Tibial nerve (tissue), 4 donors: ENCODE measurements around the gene PTPRR. TPM values are rescaled to one million over a fixed set of nuclear protein-coding genes. Genes with fewer than 3 reads are reported as not detected.

Experiments used
- DNase-seq, 2 donors: peaks; one replicate each; pipeline ENCODE4 v3.0.0-alpha.2; 2019; ENCODE audit warnings: low spot score in 2 of 2
- H3K27ac ChIP-seq, 4 donors: fragments of 200-600 bp; sonication (generic) in 3 of 4; one replicate each; pipeline ENCODE4 v1.5.1; 2017 to 2019; ENCODE audit warnings: mild to moderate bottlenecking in 1 of 4
- H3K27me3 ChIP-seq, 2 donors: fragments of 200-600 bp; sonication (generic) in 1 of 2; one replicate each; pipeline versions ENCODE4 v1.5.1 to v1.6.0; 2017 to 2019
- H3K36me3 ChIP-seq, 3 donors: fragments of 200-600 bp; sonication (generic); one replicate each; pipeline ENCODE4 v1.5.1; 2018 to 2019
- H3K4me1 ChIP-seq, 4 donors: fragments of 200-600 bp; sonication (generic) in 3 of 4; one replicate each; pipeline ENCODE4 v1.5.1; 2017 to 2019
- H3K4me3 ChIP-seq, 4 donors: fragments of 200-600 bp; sonication (generic) in 3 of 4; one replicate each; pipeline ENCODE4 v1.5.1; 2017 to 2019; ENCODE audit warnings: mild to moderate bottlenecking in 1 of 4, moderate library complexity in 1 of 4
- H3K9me3 ChIP-seq, 4 donors: fragments of 200-600 bp; sonication (generic) in 3 of 4; one replicate each; pipeline ENCODE4 v1.5.1; 2017 to 2019
- CTCF ChIP-seq, 5 experiments: fragments of 200-600 bp in 3 of 5; fragments of 450-650 bp in 2 of 5; sonication (generic) in 3 of 5; IDR thresholded peaks; one replicate each; pipeline ENCODE4 v1.5.1; 2016 to 2019; ENCODE audit warnings: antibody characterized with exemption in 5 of 5, mild to moderate bottlenecking in 3 of 5, moderate library complexity in 2 of 5
- EP300 ChIP-seq, 2 donors: sonication (generic); formaldehyde crosslinking; IDR thresholded peaks; one replicate each; pipeline ENCODE4 v1.6.1; 2017; ENCODE audit warnings: antibody characterized with exemption in 2 of 2, mild to moderate bottlenecking in 1 of 2
- POLR2A ChIP-seq, 2 donors: fragments of 450-650 bp; IDR thresholded peaks; one replicate each; pipeline ENCODE4 v1.6.1; 2017; ENCODE audit warnings: antibody characterized with exemption in 2 of 2, mild to moderate bottlenecking in 2 of 2, moderate library complexity in 2 of 2
- WGBS, 2 donors: methylation state at CpG; one replicate each; pipeline ENCODE4 v1.1.5; 2018; 5-methylcytosine and 5-hydroxymethylcytosine counted together
- total RNA-seq, 4 donors: library from RNA; depleted of rRNA; stranded (reverse); fragments of >200 nt; gene quantifications; one replicate each; pipeline ENCODE4 v1.1.0, GENCODE V29; 2016

PTPRR gene
- total RNA-seq, 4 donors from 2014 or later: not detected

- Histone ChIP-seq H3K9me3 (no peaks in the 10 kb centered on the region), H3K36me3 (no peaks in the 10 kb centered on the region), H3K27me3 (no peaks in the 10 kb centered on the region), H3K4me1 (no peaks in the 10 kb centered on the region), H3K27ac (no peak overlapping the region), H3K4me3 (no peak overlapping the region)
- WGBS, 2 donors: 79 to 82% methylated on average over 6 of the region's 6 CpGs
- no peak for DNase-seq
- TF ChIP-seq CTCF (IDR thresholded peaks at IDR 0.05) (no peak), EP300 (IDR thresholded peaks at IDR 0.05) (no peak), POLR2A (IDR thresholded peaks at IDR 0.05) (no peak)
Measured at GRCh38 chr12:70747445-70748260, 172.9 kb downstream of the PTPRR start.

- H3K36me3 ChIP-seq: no peaks in the 10 kb centered on the region
- WGBS, 2 donors: 82 to 84% methylated on average over 7 of the region's 7 CpGs
- TF ChIP-seq EP300 (IDR thresholded peaks at IDR 0.05) (no peak), CTCF (IDR thresholded peaks at IDR 0.05) (no peak), POLR2A (IDR thresholded peaks at IDR 0.05) (no peak)
- no peaks in the 10 kb centered on the region for H3K9me3 ChIP-seq
- no peak for DNase-seq
- no peaks in the 10 kb centered on the region for H3K4me1 ChIP-seq
- H3K4me3 ChIP-seq: no peak overlapping the region
- no peaks in the 10 kb centered on the region for H3K27me3 ChIP-seq
- no peak overlapping the region for H3K27ac ChIP-seq
Measured at GRCh38 chr12:70745048-70745447, 175.5 kb downstream of the PTPRR start.

- TF ChIP-seq POLR2A (IDR thresholded peaks at IDR 0.05) (no peak), EP300 (IDR thresholded peaks at IDR 0.05) (no peak), CTCF (IDR thresholded peaks at IDR 0.05) (no peak)
- 77 to 88% methylated on average over 2 of the region's 2 CpGs for WGBS, 2 donors
- no peak overlapping the region for H3K4me3 ChIP-seq
- H3K27ac ChIP-seq: no peak overlapping the region
- H3K9me3 ChIP-seq: no peaks in the 10 kb centered on the region
- no peak for DNase-seq
- no peaks in the 10 kb centered on the region for H3K36me3 ChIP-seq
- no peaks in the 10 kb centered on the region for H3K27me3 ChIP-seq
- no peaks in the 10 kb centered on the region for H3K4me1 ChIP-seq
Measured at GRCh38 chr12:70744178-70744577, 176.4 kb downstream of the PTPRR start.

- H3K27ac ChIP-seq: no peak overlapping the region
- no peak overlapping the region for H3K4me3 ChIP-seq
- no peak for DNase-seq
- no peaks in the 10 kb centered on the region for H3K27me3 ChIP-seq
- no peaks in the 10 kb centered on the region for H3K36me3 ChIP-seq
- no peaks in the 10 kb centered on the region for H3K9me3 ChIP-seq
- WGBS, 2 donors: 78 to 79% methylated on average over 4 of the region's 4 CpGs
- H3K4me1 ChIP-seq: no peaks in the 10 kb centered on the region
- TF ChIP-seq EP300 (IDR thresholded peaks at IDR 0.05): no peak
- TF ChIP-seq CTCF (IDR thresholded peaks at IDR 0.05): no peak
- TF ChIP-seq POLR2A (IDR thresholded peaks at IDR 0.05): no peak
Measured at GRCh38 chr12:70741256-70741655, 179.3 kb downstream of the PTPRR start.

- 87 to 92% methylated on average over 2 of the region's 2 CpGs for WGBS, 2 donors
- Histone ChIP-seq H3K27me3 (no peaks in the 10 kb centered on the region), H3K27ac (no peak overlapping the region), H3K36me3 (no peaks in the 10 kb centered on the region), H3K4me3 (no peak overlapping the region), H3K4me1 (no peaks in the 10 kb centered on the region), H3K9me3 (no peaks in the 10 kb centered on the region)
- no peak for DNase-seq
- TF ChIP-seq EP300 (IDR thresholded peaks at IDR 0.05) (no peak), POLR2A (IDR thresholded peaks at IDR 0.05) (no peak), CTCF (IDR thresholded peaks at IDR 0.05) (no peak)
Measured at GRCh38 chr12:70739756-70740155, 180.8 kb downstream of the PTPRR start.
